AG08395 (cell line): ENCODE data around the gene DUSP23.

ENCODE experiments used
- DNase-seq: peaks from one replicate; pipeline ENCODE4 v3.0.0; 2012; ENCODE audit warnings: mixed read lengths, low spot score

DUSP23 gene

DNA sequence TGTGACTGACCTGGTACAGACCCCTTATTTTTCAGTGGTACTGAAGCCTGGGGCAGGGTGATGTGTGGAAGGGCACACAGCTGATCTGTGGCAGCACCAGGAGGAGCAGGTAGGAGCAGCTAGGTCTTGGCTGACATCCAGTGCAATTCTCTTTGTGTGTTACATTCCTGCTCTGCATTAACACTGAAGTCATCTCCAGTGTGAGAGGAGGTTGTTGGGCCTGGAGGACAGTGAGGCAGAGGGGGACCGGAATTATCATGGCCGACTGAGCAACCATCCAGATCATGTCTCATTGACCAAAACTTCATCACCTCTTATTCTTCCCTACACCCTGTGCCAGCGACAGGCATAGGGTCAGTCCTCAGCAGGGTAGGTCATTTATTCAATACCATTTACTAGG is 47.4 kb downstream of the DUSP23 start:
- DNase-seq: no peak

GRCh38 chr1:159828581-159829272 is 48.0 kb downstream of the DUSP23 start:
- DNase-seq: no peak

- no peak for DNase-seq
These were observed 48.5 kb downstream of the DUSP23 start for GRCh38 chr1:159829273-159829634.

- DNase-seq: peak; percentile 76
These were observed 49.2 kb downstream of the DUSP23 start for GRCh38 chr1:159829822-159830465.

- DNase-seq: no peak
These were observed 50.0 kb downstream of the DUSP23 start for GRCh38 chr1:159830722-159831121.

DNA sequence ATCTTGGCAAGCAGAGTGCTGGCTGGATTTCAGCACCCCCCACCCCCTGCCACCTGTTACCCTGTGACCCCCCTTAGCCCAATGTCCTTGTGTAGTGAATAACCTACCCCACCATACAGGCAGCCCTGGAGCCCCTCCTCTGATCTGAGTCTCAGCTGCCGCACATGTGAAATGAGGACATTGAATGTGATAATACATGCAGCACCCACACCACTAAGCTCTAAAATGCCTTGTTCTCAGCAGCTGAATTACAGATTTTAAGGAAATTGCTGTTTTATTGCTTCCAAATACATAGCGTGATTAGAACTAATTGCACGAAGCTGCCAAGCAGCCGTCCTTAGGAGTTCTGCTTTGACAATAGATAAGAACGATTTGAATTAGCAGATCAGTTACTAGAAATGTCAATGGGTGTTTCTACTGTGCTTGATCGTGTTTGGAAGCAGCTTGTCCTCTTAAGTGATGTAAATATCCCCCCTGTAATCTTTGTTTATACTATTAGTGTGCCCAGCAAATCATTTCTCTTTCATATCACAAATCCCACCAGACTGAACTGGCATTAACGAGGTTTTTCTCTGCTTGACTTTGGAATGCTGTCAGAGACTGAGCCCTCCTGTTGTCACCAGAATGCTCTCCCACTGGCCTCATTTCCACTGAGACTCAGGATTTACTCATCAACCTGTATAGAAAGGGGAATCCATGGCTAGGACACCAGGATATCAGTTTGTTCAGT is 50.8 kb downstream of the DUSP23 start:
- no peak for DNase-seq
